ENCODE data around the gene CALML3. TPM values are rescaled to one million over a fixed set of nuclear protein-coding genes. Genes with fewer than 3 reads are reported as not detected.

CALML3 gene
- total RNA-seq, 3 donors from 2014 or later (not counting 1 experiment from before 2014, with no cell fraction given), result not detected

GRCh38 chr10:5544216-5544805 is 19.6 kb downstream of the CALML3 start:
- no peak for ATAC-seq
- TF ChIP-seq, protein P1, sequence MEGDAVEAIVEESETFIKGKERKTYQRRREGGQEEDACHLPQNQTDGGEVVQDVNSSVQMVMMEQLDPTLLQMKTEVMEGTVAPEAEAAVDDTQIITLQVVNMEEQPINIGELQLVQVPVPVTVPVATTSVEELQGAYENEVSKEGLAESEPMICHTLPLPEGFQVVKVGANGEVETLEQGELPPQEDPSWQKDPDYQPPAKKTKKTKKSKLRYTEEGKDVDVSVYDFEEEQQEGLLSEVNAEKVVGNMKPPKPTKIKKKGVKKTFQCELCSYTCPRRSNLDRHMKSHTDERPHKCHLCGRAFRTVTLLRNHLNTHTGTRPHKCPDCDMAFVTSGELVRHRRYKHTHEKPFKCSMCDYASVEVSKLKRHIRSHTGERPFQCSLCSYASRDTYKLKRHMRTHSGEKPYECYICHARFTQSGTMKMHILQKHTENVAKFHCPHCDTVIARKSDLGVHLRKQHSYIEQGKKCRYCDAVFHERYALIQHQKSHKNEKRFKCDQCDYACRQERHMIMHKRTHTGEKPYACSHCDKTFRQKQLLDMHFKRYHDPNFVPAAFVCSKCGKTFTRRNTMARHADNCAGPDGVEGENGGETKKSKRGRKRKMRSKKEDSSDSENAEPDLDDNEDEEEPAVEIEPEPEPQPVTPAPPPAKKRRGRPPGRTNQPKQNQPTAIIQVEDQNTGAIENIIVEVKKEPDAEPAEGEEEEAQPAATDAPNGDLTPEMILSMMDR (IDR thresholded peaks at IDR 0.05), result no peak

DNA sequence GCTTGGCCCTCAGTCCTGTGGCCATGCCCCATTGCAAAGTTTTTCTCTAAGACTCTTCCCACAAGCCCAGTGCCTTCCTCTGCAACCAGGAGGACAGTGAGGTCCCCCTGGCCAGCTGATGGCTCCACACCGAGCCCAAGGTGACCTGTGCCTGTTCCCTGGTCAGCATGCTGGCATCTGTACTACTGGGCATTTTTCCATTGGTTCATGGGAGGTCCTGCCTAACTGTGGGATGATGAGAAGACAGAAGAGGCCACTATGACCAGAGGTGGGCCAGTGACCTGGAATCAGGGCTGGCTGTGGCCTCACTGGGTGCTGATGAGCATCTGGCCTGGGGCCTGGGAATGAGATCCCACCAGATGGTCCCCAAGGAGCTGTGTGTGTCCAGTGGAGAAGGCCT is 20.2 kb downstream of the CALML3 start:
- no peak for ATAC-seq
- intact Hi-C loops (cut with micrococcal nuclease), result no loop called here
- Mint-ChIP-seq H3K4me3 (no peak overlapping the region), H3K27me3 (ENCODE audit: low read depth in 2 of 2) (peaks cover 0 to 6% of the 10 kb centered on the region in 2 donors), H3K36me3 (no peaks in the 10 kb centered on the region), H3K9me3 (peaks cover 2 to 4% of the 10 kb centered on the region in 2 donors), H3K4me1 (no peaks in the 10 kb centered on the region), H3K27ac (no peak overlapping the region)
- H3K27me3 ChIP-seq (ENCODE audit: control insufficient read depth, insufficient read depth, low read length), result no peaks in the 10 kb centered on the region
- no peaks in the 10 kb centered on the region for H3K9me3 ChIP-seq (ENCODE audit: control insufficient read depth, insufficient read depth, low read length)
- WGBS (ENCODE audit: insufficient coverage), result 86% methylated on average over 1 of the region's 1 CpG
- no peak for DNase-seq
- peaks cover 14% of the 10 kb centered on the region for H3K4me1 ChIP-seq (ENCODE audit: control insufficient read depth, insufficient read depth, low read length)
- TF ChIP-seq, protein P1 (IDR thresholded peaks at IDR 0.05), result no peak
- H3K36me3 ChIP-seq (ENCODE audit: control insufficient read depth, insufficient read depth, low read length), result no peaks in the 10 kb centered on the region
- no peak overlapping the region for H3K4me3 ChIP-seq (ENCODE audit: low read length)
- no peak overlapping the region for H3K27ac ChIP-seq (ENCODE audit: low read length)

More at GRCh38 chr10:5544216-5544805, 19.6 kb downstream of the CALML3 start:
- H3K4me3 Mint-ChIP-seq, result no peak overlapping the region
- Histone ChIP-seq H3K9me3 (ENCODE audit: control insufficient read depth, insufficient read depth, low read length) (no peaks in the 10 kb centered on the region), H3K4me1 (ENCODE audit: control insufficient read depth, insufficient read depth, low read length) (peaks cover 14% of the 10 kb centered on the region), H3K27me3 (ENCODE audit: control insufficient read depth, insufficient read depth, low read length) (no peaks in the 10 kb centered on the region), H3K36me3 (ENCODE audit: control insufficient read depth, insufficient read depth, low read length) (no peaks in the 10 kb centered on the region), H3K4me3 (ENCODE audit: low read length) (no peak overlapping the region), H3K27ac (ENCODE audit: low read length) (no peak overlapping the region)
- intact Hi-C loops (cut with micrococcal nuclease), result no loop called here
- no peaks in the 10 kb centered on the region for H3K4me1 Mint-ChIP-seq
- WGBS (ENCODE audit: insufficient coverage), result 87% methylated on average over 6 of the region's 6 CpGs
- no peak for DNase-seq
- no peak overlapping the region for H3K27ac Mint-ChIP-seq
- no peaks in the 10 kb centered on the region for H3K36me3 Mint-ChIP-seq
- H3K27me3 Mint-ChIP-seq (ENCODE audit: low read depth in 2 of 2), result peaks cover 0 to 6% of the 10 kb centered on the region in 2 donors
- H3K9me3 Mint-ChIP-seq, result peaks cover 2 to 4% of the 10 kb centered on the region in 2 donors

DNA sequence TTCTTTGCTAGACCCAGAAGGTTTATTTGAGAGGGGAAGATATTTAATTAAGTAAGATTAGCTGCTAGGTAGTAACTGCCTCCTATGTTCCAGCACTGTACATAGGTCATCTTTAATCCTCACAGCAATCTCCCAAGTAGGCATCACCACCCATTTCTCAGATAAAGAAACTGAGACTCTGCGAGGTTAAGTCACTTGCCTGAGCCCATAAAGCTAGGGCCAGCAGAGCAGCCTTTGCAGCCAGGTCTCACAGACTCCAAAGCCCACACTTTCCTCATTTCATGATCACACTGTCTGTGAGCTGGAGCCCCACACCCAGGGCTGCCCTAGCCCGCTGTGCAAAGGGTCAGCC is 20.6 kb downstream of the CALML3 start:
- ATAC-seq, result no peak
- Mint-ChIP-seq H3K27me3 (ENCODE audit: low read depth in 2 of 2) (peaks cover 0 to 3% of the 10 kb centered on the region in 2 donors), H3K4me3 (no peak overlapping the region), H3K36me3 (no peaks in the 10 kb centered on the region), H3K27ac (no peak overlapping the region), H3K4me1 (peaks cover 0 to under 1% of the 10 kb centered on the region in 2 donors), H3K9me3 (peaks cover 2 to 4% of the 10 kb centered on the region in 2 donors)
- TF ChIP-seq, protein P1 (IDR thresholded peaks at IDR 0.05), result no peak
- peaks cover 14% of the 10 kb centered on the region for H3K4me1 ChIP-seq (ENCODE audit: control insufficient read depth, insufficient read depth, low read length)
- H3K36me3 ChIP-seq (ENCODE audit: control insufficient read depth, insufficient read depth, low read length), result no peaks in the 10 kb centered on the region
- no peak overlapping the region for H3K4me3 ChIP-seq (ENCODE audit: low read length)
- H3K9me3 ChIP-seq (ENCODE audit: control insufficient read depth, insufficient read depth, low read length), result no peaks in the 10 kb centered on the region
- H3K27ac ChIP-seq (ENCODE audit: low read length), result no peak overlapping the region
- H3K27me3 ChIP-seq (ENCODE audit: control insufficient read depth, insufficient read depth, low read length), result no peaks in the 10 kb centered on the region
- 97% methylated on average over 2 of the region's 2 CpGs for WGBS (ENCODE audit: insufficient coverage)
- intact Hi-C loops (cut with micrococcal nuclease), result no loop called here
- no peak for DNase-seq
